Measurements from ENCODE around the gene NPAS4. TPM values are rescaled to one million over a fixed set of nuclear protein-coding genes. Genes with fewer than 3 reads are reported as not detected.

NPAS4 gene
- total RNA-seq = not detected in 2 replicates

GRCh38 chr11:66420671-66421476 lies at the start of gene NPAS4:
Gene NPAS4, plus strand, starts transcription at chr11:66421035. Its CDS starts 145 bp downstream, at chr11:66421180.

GRCh38 chr11:66371627-66372415 lies 49.0 kb upstream of the NPAS4 start, which contains the start of gene SLC29A2:
Gene SLC29A2, minus strand, starts transcription at chr11:66371760. Its CDS starts 169 bp downstream, at chr11:66371591.

GRCh38 chr11:66438504-66439466 lies 17.9 kb downstream of the NPAS4 start, which contains the start of gene MRPL11:
Gene MRPL11, minus strand, starts transcription at chr11:66438848. Its CDS starts 94 bp downstream, at chr11:66438754.

GRCh38 chr11:66466225-66467033 lies 45.6 kb downstream of the NPAS4 start, which contains the start of gene PELI3:
Gene PELI3, plus strand, starts transcription at chr11:66466905. Its CDS starts 1,224 bp downstream, at chr11:66468129.

Other genes starting within 250 kb of the NPAS4 start
- 27.3 and 28.5 TPM in 2 replicates for gene KLC2, start 163.3 kb upstream of the NPAS4 start, total RNA-seq
- gene RAB1B, start 152.4 kb upstream of the NPAS4 start, total RNA-seq = 74.4 and 83.9 TPM in 2 replicates
- gene CNIH2, start 142.9 kb upstream of the NPAS4 start, total RNA-seq = 0.11 and 0.25 TPM in 2 replicates
- 185 and 214 TPM in 2 replicates for gene YIF1A, start 131.9 kb upstream of the NPAS4 start, total RNA-seq
- under 0.01 and 0.11 TPM in 2 replicates for gene TMEM151A, start 129.1 kb upstream of the NPAS4 start, total RNA-seq
- 97.4 and 103 TPM in 2 replicates for gene CD248, start 104.0 kb upstream of the NPAS4 start, total RNA-seq
- 32.5 and 58.7 TPM in 2 replicates for gene RIN1, start 84.6 kb upstream of the NPAS4 start, total RNA-seq
- 45.5 and 73.5 TPM in 2 replicates for gene BRMS1, start 75.9 kb upstream of the NPAS4 start, total RNA-seq
- 40.7 and 55.1 TPM in 2 replicates for gene B4GAT1, start 73.4 kb upstream of the NPAS4 start, total RNA-seq
- 0.11 and 0.37 TPM in 2 replicates for gene SLC29A2, start 49.3 kb upstream of the NPAS4 start, total RNA-seq
- 49.9 and 55.0 TPM in 2 replicates for gene MRPL11, start 17.8 kb downstream of the NPAS4 start, total RNA-seq
- gene PELI3, start 45.9 kb downstream of the NPAS4 start, total RNA-seq = 14.7 and 19.4 TPM in 2 replicates
- gene DPP3, start 59.4 kb downstream of the NPAS4 start, total RNA-seq = 50.4 and 56.9 TPM in 2 replicates
- 29.2 and 32.6 TPM in 2 replicates for gene BBS1, start 89.6 kb downstream of the NPAS4 start, total RNA-seq
- 11.4 and 15.9 TPM in 2 replicates for gene ZDHHC24, start 125.0 kb downstream of the NPAS4 start, total RNA-seq
- under 0.01 TPM in 1 of 2 replicates, not detected in the other for gene ACTN3, start 125.9 kb downstream of the NPAS4 start, total RNA-seq
- 5.9 and 20.6 TPM in 2 replicates for gene CTSF, start 147.6 kb downstream of the NPAS4 start, total RNA-seq
- gene CCDC87, start 172.0 kb downstream of the NPAS4 start, total RNA-seq = 0.11 and 0.25 TPM in 2 replicates
- 40.1 and 43.2 TPM in 2 replicates for gene CCS, start 172.2 kb downstream of the NPAS4 start, total RNA-seq
- 37.2 and 37.4 TPM in 2 replicates for gene RBM14, start 195.6 kb downstream of the NPAS4 start, total RNA-seq
- gene RBM4, start 217.7 kb downstream of the NPAS4 start, total RNA-seq = 73.6 and 83.8 TPM in 2 replicates

All from uterine smooth muscle cell (primary cell).